MM.1S (cell line): ENCODE results near the gene GNAQ.

Experiments used
- DNase-seq: peaks from one replicate; pipeline ENCODE4 v3.0.0-alpha.2; 2015
- H2AFZ ChIP-seq: fragments of 300-600 bp; sonication (generic); 2 replicates; pipeline ENCODE4 v1.6.0; 2016; ENCODE audit warnings: antibody characterized with exemption, low read length
- H3F3A ChIP-seq: fragments of 300-600 bp; sonication (generic); 2 replicates; pipeline ENCODE4 v1.6.1; 2016; ENCODE audit warnings: mild to moderate bottlenecking, antibody characterized with exemption, low read length, moderate library complexity, mixed read lengths; ENCODE audit not compliant: insufficient read depth
- H3K27ac ChIP-seq: fragments of 300-600 bp; sonication (generic); 2 replicates; pipeline ENCODE4 v1.5.1; 2016; ENCODE audit warnings: mild to moderate bottlenecking, low read length
- H3K27me3 ChIP-seq: fragments of 300-600 bp; sonication (generic); replicated peaks from 2 replicates; pipeline ENCODE4 v1.6.0; 2016; ENCODE audit warnings: low read length; ENCODE audit not compliant: insufficient read depth
- H3K36me3 ChIP-seq: fragments of 300-600 bp; sonication (generic); replicated peaks from 2 replicates; pipeline ENCODE4 v1.6.1; 2016; ENCODE audit warnings: mild to moderate bottlenecking, low read length, mixed read lengths; ENCODE audit not compliant: insufficient read depth
- H3K4me1 ChIP-seq: fragments of 300-600 bp; sonication (generic); 2 replicates; pipeline ENCODE4 v1.6.1; 2016; ENCODE audit warnings: low read length, mixed read lengths
- H3K4me2 ChIP-seq: fragments of 300-600 bp; sonication (generic); 2 replicates; pipeline ENCODE4 v1.6.0; 2016; ENCODE audit warnings: low read depth, low read length
- H3K4me3 ChIP-seq: fragments of 300-600 bp; sonication (generic); 2 replicates; pipeline ENCODE4 v1.5.1; 2016; ENCODE audit warnings: low read length, mixed read lengths
- H3K79me2 ChIP-seq: fragments of 300-600 bp; sonication (generic); 2 replicates; pipeline ENCODE4 v1.6.1; 2016; ENCODE audit warnings: mixed run types, low read length, mixed read lengths
- H3K9ac ChIP-seq: fragments of 300-600 bp; sonication (generic); 2 replicates; pipeline ENCODE4 v1.6.1; 2016; ENCODE audit warnings: low read length, mixed read lengths
- H3K9me2 ChIP-seq: fragments of 300-600 bp; sonication (generic); replicated peaks from 2 replicates; pipeline ENCODE4 v1.6.1; 2016; ENCODE audit warnings: mild to moderate bottlenecking, low read length, mixed read lengths; ENCODE audit not compliant: insufficient read depth
- H3K9me3 ChIP-seq: fragments of 300-600 bp; sonication (generic); replicated peaks from 2 replicates; pipeline ENCODE4 v1.6.1; 2016; ENCODE audit warnings: mild to moderate bottlenecking, low read length, mixed read lengths; ENCODE audit not compliant: insufficient read depth
- H4K20me1 ChIP-seq: fragments of 300-600 bp; sonication (generic); 2 replicates; pipeline ENCODE4 v1.6.1; 2016; ENCODE audit warnings: mild to moderate bottlenecking, low read length, moderate library complexity, mixed read lengths; ENCODE audit not compliant: insufficient read depth
- CTCF ChIP-seq: fragments of 300-600 bp; sonication (generic); IDR thresholded peaks from 2 replicates; pipeline ENCODE4 v1.5.1; 2016; ENCODE audit warnings: antibody characterized with exemption, low read length, mixed read lengths
- EZH2 ChIP-seq: fragments of 300-600 bp; sonication (generic); optimal IDR thresholded peaks from 2 replicates; pipeline ENCODE3; 2017; ENCODE audit warnings: low read depth, mild to moderate bottlenecking, antibody characterized with exemption, low read length, mixed read lengths
- EZH2phosphoT487 ChIP-seq: fragments of 300-600 bp; sonication (generic); IDR thresholded peaks from 2 replicates; pipeline ENCODE4 v1.6.1; 2018; ENCODE audit warnings: antibody characterized with exemption, low read length

GNAQ gene

DNA sequence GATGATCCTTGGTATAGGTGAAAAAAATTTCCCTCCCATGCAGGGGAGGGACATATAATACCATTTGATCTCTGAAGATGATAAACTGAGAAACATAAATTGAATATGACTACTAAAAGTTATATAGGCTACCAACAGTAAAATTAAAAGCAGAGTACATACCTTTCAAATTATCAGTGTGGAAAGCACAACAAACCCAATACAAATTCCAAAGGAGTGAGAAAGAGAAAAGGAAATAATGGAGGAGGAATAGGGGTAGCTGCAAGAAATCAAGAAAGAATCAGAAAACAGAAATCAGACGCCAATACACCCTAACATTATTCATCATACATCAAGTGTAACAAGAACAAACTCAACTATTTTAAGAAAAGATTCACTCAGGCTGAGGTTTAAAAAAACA, 17.7 kb downstream of the GNAQ start:
- H3K4me1 ChIP-seq = no peaks in the 10 kb centered on the region
- H3K79me2 ChIP-seq = 0 out of 2 replicates have a peak, but pooled peaks cover 4% of the 10 kb centered on the region
- no peak overlapping the region for H3K27ac ChIP-seq

DNA sequence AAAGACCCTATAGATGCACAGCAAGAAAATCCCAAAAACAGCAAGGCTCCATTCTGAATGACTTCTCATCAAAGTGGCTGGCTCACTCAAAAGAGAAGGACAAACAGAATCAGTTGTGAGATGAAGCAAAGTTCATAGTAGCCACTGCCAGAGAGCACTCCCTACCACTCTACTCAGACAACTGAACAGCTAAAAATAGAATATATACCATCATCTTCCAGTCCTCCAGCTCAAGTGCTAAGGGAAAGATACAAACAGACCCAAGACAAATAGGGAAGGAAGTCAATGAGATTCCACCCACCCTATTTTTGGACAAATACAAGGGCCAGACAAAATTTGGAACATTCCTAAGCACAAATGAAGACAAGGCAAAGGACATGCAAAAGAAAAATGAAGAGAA, 20.6 kb downstream of the GNAQ start:
- no peaks in the 10 kb centered on the region for H3K27me3 ChIP-seq
- no peaks in the 10 kb centered on the region for H3F3A ChIP-seq
- H3K27ac ChIP-seq = no peak overlapping the region
- H3K4me1 ChIP-seq = no peaks in the 10 kb centered on the region
- TF ChIP-seq CTCF = no peak
- H3K79me2 ChIP-seq = 0 out of 2 replicates have a peak, but pooled peaks cover 3% of the 10 kb centered on the region
- no peak overlapping the region for H3K4me2 ChIP-seq
- H3K4me3 ChIP-seq = no peak overlapping the region
- no peaks in the 10 kb centered on the region for H4K20me1 ChIP-seq
- no peak overlapping the region for H2AFZ ChIP-seq
- H3K36me3 ChIP-seq = no peaks in the 10 kb centered on the region
- no peaks in the 10 kb centered on the region for H3K9me2 ChIP-seq
- no peak overlapping the region for H3K9ac ChIP-seq
- H3K9me3 ChIP-seq = no peaks in the 10 kb centered on the region
- DNase-seq = no peak

More for the DNA sequence above, 17.7 kb downstream of the GNAQ start:
- Histone ChIP-seq H4K20me1 (no peaks in the 10 kb centered on the region), H3K9me3 (no peaks in the 10 kb centered on the region), H3K4me2 (no peak overlapping the region), H3K9ac (no peak overlapping the region), H2AFZ (no peak overlapping the region), H3K27me3 (no peaks in the 10 kb centered on the region), H3K9me2 (no peaks in the 10 kb centered on the region), H3K36me3 (no peaks in the 10 kb centered on the region), H3K4me3 (no peak overlapping the region), H3F3A (no peaks in the 10 kb centered on the region)
- DNase-seq = no peak
- TF ChIP-seq EZH2phosphoT487 (no peak), EZH2 (no peak), CTCF (no peak)

- H4K20me1 ChIP-seq = no peaks in the 10 kb centered on the region
- no peak overlapping the region for H3K27ac ChIP-seq
- no peaks in the 10 kb centered on the region for H3K4me1 ChIP-seq
- 0 out of 2 replicates have a peak, but pooled peaks cover 3% of the 10 kb centered on the region for H3K79me2 ChIP-seq
- H3K27me3 ChIP-seq = no peaks in the 10 kb centered on the region
- H3K4me2 ChIP-seq = no peak overlapping the region
- no peak for DNase-seq
- no peak overlapping the region for H2AFZ ChIP-seq
- TF ChIP-seq EZH2 (no peak), EZH2phosphoT487 (no peak), CTCF (no peak)
- H3K9me3 ChIP-seq = no peaks in the 10 kb centered on the region
- no peaks in the 10 kb centered on the region for H3F3A ChIP-seq
- H3K9ac ChIP-seq = no peak overlapping the region
- no peaks in the 10 kb centered on the region for H3K9me2 ChIP-seq
- no peak overlapping the region for H3K4me3 ChIP-seq
- no peaks in the 10 kb centered on the region for H3K36me3 ChIP-seq
These were observed 21.2 kb downstream of the GNAQ start for GRCh38 chr9:78010445-78010844.
